ENCODE measurements around the gene DGKA. TPM values are rescaled to one million over a fixed set of nuclear protein-coding genes. Genes with fewer than 3 reads are reported as not detected.

DGKA gene
- total and polyA plus RNA-seq, 5 experiments from 2014 or later = 145 to 1,328 (median 378) TPM

Other genes with a start within 250 kb of the DGKA start
- gene ITGA7, start 223.3 kb upstream of the DGKA start, total RNA-seq = 1 to 10 TPM; 5.2 to 7.0 TPM
- gene ITGA7, start 223.3 kb upstream of the DGKA start, polyA plus RNA-seq = 1 to 10 TPM in 2 of 3 donors, not detected in 1; 1.5 to 1.7 TPM
- gene BLOC1S1, start 215.1 kb upstream of the DGKA start, total RNA-seq = 10 to 100 TPM; 62.9 to 65.7 TPM
- 100 to 1,000 TPM in 2 of 3 donors, 10 to 100 TPM in 1; 84.3 to 133 (median 117) TPM for gene BLOC1S1, start 215.1 kb upstream of the DGKA start, polyA plus RNA-seq
- gene RDH5, start 210.8 kb upstream of the DGKA start, total RNA-seq = 10 to 100 TPM; 28.8 to 30.4 TPM
- 1 to 10 TPM in 2 of 3 donors, not detected in 1; 1.0 to 1.4 TPM for gene RDH5, start 210.8 kb upstream of the DGKA start, polyA plus RNA-seq
- 10 to 100 TPM; 41.0 to 46.5 TPM for gene CD63, start 202.2 kb upstream of the DGKA start, total RNA-seq
- 100 to 1,000 TPM; 119 to 412 (median 135) TPM for gene CD63, start 202.2 kb upstream of the DGKA start, polyA plus RNA-seq
- 1 to 10 TPM; 5.8 to 7.7 TPM for gene GDF11, start 188.0 kb upstream of the DGKA start, total RNA-seq
- gene GDF11, start 188.0 kb upstream of the DGKA start, polyA plus RNA-seq = 1 to 10 TPM in 1 of 3 donors, under 1 TPM in 2; 0.82 to 1.5 (median 0.99) TPM
- gene SARNP, start 113.4 kb upstream of the DGKA start, total RNA-seq = 10 to 100 TPM; 43.6 to 43.9 TPM
- gene SARNP, start 113.4 kb upstream of the DGKA start, polyA plus RNA-seq = 100 to 1,000 TPM in 1 of 3 donors, 10 to 100 TPM in 2; 93.6 to 104 (median 94.0) TPM
- gene ORMDL2, start 113.1 kb upstream of the DGKA start, total RNA-seq = 10 to 100 TPM; 43.2 to 46.8 TPM
- gene ORMDL2, start 113.1 kb upstream of the DGKA start, polyA plus RNA-seq = 10 to 100 TPM; 71.6 to 92.5 (median 90.3) TPM
- gene DNAJC14, start 101.6 kb upstream of the DGKA start, total RNA-seq = 10 to 100 TPM; 34.7 to 35.0 TPM
- gene DNAJC14, start 101.6 kb upstream of the DGKA start, polyA plus RNA-seq = 10 to 100 TPM; 31.0 to 39.6 (median 35.5) TPM
- under 1 TPM in 1 of 2 experiments, not detected in 1; 0.55 TPM for gene MMP19, start 88.2 kb upstream of the DGKA start, total RNA-seq
- gene MMP19, start 88.2 kb upstream of the DGKA start, polyA plus RNA-seq = not detected
- 10 to 100 TPM; 33.1 to 44.4 TPM for gene PYM1, start 3.3 kb upstream of the DGKA start, total RNA-seq
- gene PYM1, start 3.3 kb upstream of the DGKA start, polyA plus RNA-seq = 10 to 100 TPM; 54.4 to 65.7 (median 55.0) TPM
- gene PMEL, start 34.9 kb downstream of the DGKA start, total RNA-seq = not detected
- under 1 TPM in 1 of 3 donors, not detected in 2; 0.15 TPM for gene PMEL, start 34.9 kb downstream of the DGKA start, polyA plus RNA-seq
- 10 to 100 TPM; 27.5 to 30.8 TPM for gene CDK2, start 35.7 kb downstream of the DGKA start, total RNA-seq
- gene CDK2, start 35.7 kb downstream of the DGKA start, polyA plus RNA-seq = 10 to 100 TPM in 1 of 3 donors, 1 to 10 TPM in 2; 8.0 to 12.4 (median 9.5) TPM
- gene RAB5B, start 42.9 kb downstream of the DGKA start, total RNA-seq = 10 to 100 TPM; 88.9 to 95.2 TPM
- 10 to 100 TPM; 61.6 to 69.4 (median 65.9) TPM for gene RAB5B, start 42.9 kb downstream of the DGKA start, polyA plus RNA-seq
- gene SUOX, start 66.1 kb downstream of the DGKA start, total RNA-seq = 1 to 10 TPM; 5.6 to 6.3 TPM
- gene SUOX, start 66.1 kb downstream of the DGKA start, polyA plus RNA-seq = under 1 TPM in 2 of 3 donors, not detected in 1; 0.10 to 0.58 TPM
- gene IKZF4, start 89.9 kb downstream of the DGKA start, total RNA-seq = 1 to 10 TPM; 4.4 to 5.2 TPM
- under 1 TPM; 0.48 to 0.67 (median 0.53) TPM for gene IKZF4, start 89.9 kb downstream of the DGKA start, polyA plus RNA-seq
- 10 to 100 TPM; 56.1 to 58.4 TPM for gene RPS26, start 110.8 kb downstream of the DGKA start, total RNA-seq
- 1,000 to 10,000 TPM in 1 of 3 donors, 100 to 1,000 TPM in 2; 743 to 1,060 (median 810) TPM for gene RPS26, start 110.8 kb downstream of the DGKA start, polyA plus RNA-seq
- 10 to 100 TPM; 22.7 to 26.0 TPM for gene ERBB3, start 149.0 kb downstream of the DGKA start, total RNA-seq
- gene ERBB3, start 149.0 kb downstream of the DGKA start, polyA plus RNA-seq = 1 to 10 TPM; 1.3 to 3.3 (median 1.7) TPM
- gene PA2G4, start 173.4 kb downstream of the DGKA start, total RNA-seq = 100 to 1,000 TPM; 132 to 135 TPM
- 100 to 1,000 TPM; 219 to 241 (median 241) TPM for gene PA2G4, start 173.4 kb downstream of the DGKA start, polyA plus RNA-seq
- 1,000 to 10,000 TPM; 5,098 to 5,261 TPM for gene RPL41, start 185.5 kb downstream of the DGKA start, total RNA-seq
- gene RPL41, start 185.5 kb downstream of the DGKA start, polyA plus RNA-seq = over 10,000 TPM in 1 of 3 donors, 1,000 to 10,000 TPM in 2; 8,782 to 10,436 (median 9,902) TPM
- gene ZC3H10, start 187.1 kb downstream of the DGKA start, total RNA-seq = 10 to 100 TPM; 15.1 to 15.9 TPM
- gene ZC3H10, start 187.1 kb downstream of the DGKA start, polyA plus RNA-seq = 1 to 10 TPM; 1.3 to 2.5 (median 1.8) TPM
- 100 to 1,000 TPM; 257 to 270 TPM for gene ESYT1, start 197.1 kb downstream of the DGKA start, total RNA-seq
- 100 to 1,000 TPM; 354 to 433 (median 357) TPM for gene ESYT1, start 197.1 kb downstream of the DGKA start, polyA plus RNA-seq
- gene MYL6B, start 221.4 kb downstream of the DGKA start, total RNA-seq = 1 to 10 TPM; 3.5 to 5.9 TPM
- gene MYL6B, start 221.4 kb downstream of the DGKA start, polyA plus RNA-seq = 1 to 10 TPM; 3.4 to 4.0 (median 3.8) TPM
- 100 to 1,000 TPM; 421 to 448 TPM for gene MYL6, start 227.2 kb downstream of the DGKA start, total RNA-seq
- 1,000 to 10,000 TPM; 1,813 to 2,533 (median 2,044) TPM for gene MYL6, start 227.2 kb downstream of the DGKA start, polyA plus RNA-seq